ENCODE measurements around the gene PC.

The PC gene

GRCh38 chr11:66842896-66843775 lies 115.0 kb downstream of the PC start, which contains the start of gene RCE1:
Gene RCE1 (plus strand): TSS chr11:66843441. CDS start chr11:66843456, 15 bp downstream.
- TF ChIP-seq SNAI2 (CRISPR knock-in tag; IDR thresholded peaks at IDR 0.05) (no peak), PATZ1 (CRISPR knock-in tag; IDR thresholded peaks at IDR 0.05; ENCODE audit: borderline replicate concordance) (0 out of 2 replicates have a peak, but pooled peaks have one; percentile 25), ZFP3 (CRISPR knock-in tag; IDR thresholded peaks at IDR 0.05) (peak; percentile 62; the same call in 1 of the 2 replicates)
- peak; percentile 84 for ATAC-seq

- no peak for TF ChIP-seq ESRRG (CRISPR knock-in tag; IDR thresholded peaks at IDR 0.05)
- TF ChIP-seq ARNTL (CRISPR knock-in tag; IDR thresholded peaks at IDR 0.05; ENCODE audit: borderline replicate concordance, low read depth): no peak
- no peak for TF ChIP-seq ZNF70 (CRISPR knock-in tag; IDR thresholded peaks at IDR 0.05)
- no peak for TF ChIP-seq CSRNP3 (CRISPR knock-in tag; IDR thresholded peaks at IDR 0.05)
- TF ChIP-seq PPARA (CRISPR knock-in tag; IDR thresholded peaks at IDR 0.05; ENCODE audit: borderline replicate concordance): no peak
- no peak for TF ChIP-seq ZNF8 (CRISPR knock-in tag; IDR thresholded peaks at IDR 0.05)
- TF ChIP-seq CSDC2 (CRISPR knock-in tag; IDR thresholded peaks at IDR 0.05): no peak
- no peak for TF ChIP-seq ZNF565 (CRISPR knock-in tag; conservative IDR thresholded peaks at IDR 0.05; ENCODE audit: low read depth)
- no peak for TF ChIP-seq ZFP3 (CRISPR knock-in tag; IDR thresholded peaks at IDR 0.05)
- no peak for TF ChIP-seq TSHZ2 (CRISPR knock-in tag; IDR thresholded peaks at IDR 0.05)
- TF ChIP-seq POU6F1 (CRISPR knock-in tag; IDR thresholded peaks at IDR 0.05; ENCODE audit: borderline replicate concordance, low read depth): no peak
- TF ChIP-seq ZFP30 (CRISPR knock-in tag; IDR thresholded peaks at IDR 0.05): no peak
- no peak for TF ChIP-seq RARB (CRISPR knock-in tag; IDR thresholded peaks at IDR 0.05)
- TF ChIP-seq SNAI2 (CRISPR knock-in tag; IDR thresholded peaks at IDR 0.05): no peak
- TF ChIP-seq OSR1 (CRISPR knock-in tag; IDR thresholded peaks at IDR 0.05): no peak
- no peak for TF ChIP-seq PATZ1 (CRISPR knock-in tag; IDR thresholded peaks at IDR 0.05; ENCODE audit: borderline replicate concordance)
- TF ChIP-seq CREB5 (CRISPR knock-in tag; IDR thresholded peaks at IDR 0.05; ENCODE audit: low read depth): no peak
- no peak for TF ChIP-seq ZC3H10 (CRISPR knock-in tag; IDR thresholded peaks at IDR 0.05)
- TF ChIP-seq TOX (CRISPR knock-in tag; IDR thresholded peaks at IDR 0.05; ENCODE audit: borderline replicate concordance): no peak
- no peak for TF ChIP-seq TCF4 (CRISPR knock-in tag; IDR thresholded peaks at IDR 0.05; ENCODE audit: borderline replicate concordance)
Observed at GRCh38 chr11:66842501-66842895, 115.7 kb downstream of the PC start.

More at GRCh38 chr11:66842501-66842895, 115.7 kb downstream of the PC start:
- ATAC-seq: peak; percentile 23; the same call in 2 of the 3 replicates
